Upper lobe of right lung (tissue), 1 donor: ENCODE data around the gene ENKD1. TPM values are rescaled to one million over a fixed set of nuclear protein-coding genes. Genes with fewer than 3 reads are reported as not detected.

ENCODE experiments used
- ATAC-seq: fragments of 200-7000 bp; cut with Tn5 transposase; one replicate; pipeline ENCODE4 v1.9.1; 2020; ENCODE audit warnings: mild to moderate bottlenecking, moderate library complexity
- DNase-seq: peaks from one replicate; pipeline ENCODE4 v3.0.0-alpha.2; 2020
- H3K27ac ChIP-seq: fragments of 200-600 bp; one replicate; pipeline ENCODE4 v1.8.0; 2022
- H3K27me3 ChIP-seq: fragments of 200-600 bp; one replicate; pipeline ENCODE4 v1.8.0; 2022; ENCODE audit warnings: mild to moderate bottlenecking
- H3K36me3 ChIP-seq: fragments of 200-600 bp; one replicate; pipeline ENCODE4 v1.8.0; 2022
- H3K4me1 ChIP-seq: fragments of 200-600 bp; one replicate; pipeline ENCODE4 v1.8.0; 2022
- H3K4me3 ChIP-seq: fragments of 200-600 bp; one replicate; pipeline ENCODE4 v1.8.0; 2022; ENCODE audit warnings: mild to moderate bottlenecking
- H3K9me3 ChIP-seq: fragments of 200-600 bp; one replicate; pipeline ENCODE4 v1.8.0; 2022
- CTCF ChIP-seq: fragments of 200-600 bp; IDR thresholded peaks from one replicate; pipeline ENCODE4 v1.8.0; 2022; ENCODE audit warnings: antibody characterized with exemption
- intact Hi-C: fragments of 100-400 bp; cut with DNase I; formaldehyde crosslinking; loops from one replicate; pipeline ENCODE4 v1.11.0; 2022
- long read RNA-seq: library from polyadenylated mRNA; unstranded; transcript quantifications from one replicate; pipeline ENCODE4 v2.0.0, GENCODE V29; 2021
- total RNA-seq: library from RNA; stranded (reverse); fragmentation: NEBNext Ultra II Directional; extraction: Animal tissue kit (Norgen Biotek cat#: 25700); gene quantifications from one replicate; pipeline ENCODE4 v1.2.1, GENCODE V29; 2021
- donor health status: DM: no; HTN: yes; CAD: no; lungs with severe emphysema.

The ENKD1 gene
- 14.5 TPM for total RNA-seq
- long read RNA-seq, transcript ENKD1-201 (7 exons, 1,579 nt): major isoform, 15 of 19 reads
- long read RNA-seq, partial matches to known transcripts: 0 of 19 reads
- long read RNA-seq, other reads (novel, unspliced or antisense): 3 of 19 reads

- peak; percentile 94 for DNase-seq
- intact Hi-C loops: loop anchor here (10.0 kb wide), 1 partner anchor 102 kb away; the partner anchor contains the start of gene CTCF
- no peak for TF ChIP-seq CTCF
- no peaks in the 10 kb centered on the region for H3K9me3 ChIP-seq
- H3K4me1 ChIP-seq: peaks cover 17% of the 10 kb centered on the region
- H3K27me3 ChIP-seq: no peaks in the 10 kb centered on the region
- peak within 1 kb of the TSS; percentile 89 for H3K27ac ChIP-seq
- H3K36me3 ChIP-seq: peaks cover 4% of the 10 kb centered on the region
- peak; percentile 83 for ATAC-seq
- peak within 1 kb of the TSS; percentile 76 for H3K4me3 ChIP-seq
Observed at GRCh38 chr16:67666559-67667452, at the start of gene ENKD1, which contains the start of gene C16orf86. Gene ENKD1, minus strand, starts transcription at chr16:67666750. Its CDS starts 308 bp downstream, at chr16:67666442. Gene C16orf86, plus strand, starts transcription at chr16:67666814. Its CDS starts 157 bp downstream, at chr16:67666971.

GRCh38 chr16:67716097-67716496 is 49.5 kb upstream of the ENKD1 start:
- intact Hi-C loops: no loop called here
- no peak for DNase-seq
- Histone ChIP-seq H3K4me3 (no peak overlapping the region), H3K4me1 (peaks cover 13% of the 10 kb centered on the region), H3K27me3 (no peaks in the 10 kb centered on the region), H3K9me3 (no peaks in the 10 kb centered on the region), H3K36me3 (no peaks in the 10 kb centered on the region), H3K27ac (no peak overlapping the region)
- ATAC-seq: no peak
- no peak for TF ChIP-seq CTCF

- no peak for DNase-seq
- ATAC-seq: no peak
- H3K36me3 ChIP-seq: no peaks in the 10 kb centered on the region
- TF ChIP-seq CTCF: no peak
- peaks cover 6% of the 10 kb centered on the region for H3K4me1 ChIP-seq
- H3K27ac ChIP-seq: no peak overlapping the region
- intact Hi-C loops: no loop called here
- no peaks in the 10 kb centered on the region for H3K9me3 ChIP-seq
- H3K27me3 ChIP-seq: no peaks in the 10 kb centered on the region
- H3K4me3 ChIP-seq: no peak overlapping the region
Observed at GRCh38 chr16:67714522-67714921, 48.0 kb upstream of the ENKD1 start.

- intact Hi-C loops: no loop called here
- Histone ChIP-seq H3K36me3 (no peaks in the 10 kb centered on the region), H3K9me3 (no peaks in the 10 kb centered on the region), H3K4me1 (peaks cover 6% of the 10 kb centered on the region), H3K27ac (no peak overlapping the region), H3K4me3 (no peak overlapping the region), H3K27me3 (no peaks in the 10 kb centered on the region)
- no peak for TF ChIP-seq CTCF
- no peak for DNase-seq
- no peak for ATAC-seq
Observed at GRCh38 chr16:67713647-67714273, 47.2 kb upstream of the ENKD1 start.

GRCh38 chr16:67710607-67711006 is 44.1 kb upstream of the ENKD1 start:
- Histone ChIP-seq H3K27me3 (no peaks in the 10 kb centered on the region), H3K4me1 (peaks cover 4% of the 10 kb centered on the region), H3K36me3 (no peaks in the 10 kb centered on the region), H3K9me3 (no peaks in the 10 kb centered on the region), H3K27ac (no peak overlapping the region), H3K4me3 (no peak overlapping the region)
- intact Hi-C loops: no loop called here
- TF ChIP-seq CTCF: no peak
- ATAC-seq (no peak), DNase-seq (no peak)
